PC-3 (cell line): ENCODE results near the gene SRRM3. TPM values are rescaled to one million over a fixed set of nuclear protein-coding genes. Genes with fewer than 3 reads are reported as not detected.

Experiments used
- ATAC-seq: fragments of 200-7000 bp; cut with Tn5 transposase; 2 replicates; pipeline ENCODE4 v1.9.1; 2020; ENCODE audit warnings: mild to moderate bottlenecking, moderate library complexity
- BruUV-seq: library from RNA; stranded (reverse); fragments of 400-500 nt; replicated peaks from 2 replicates; lab custom pipeline; 2021; lab: Mats Ljungman, UMichigan
- CTCF ChIA-PET: fragments of 300-600 bp; sonication (Branson Sonifier 250); formaldehyde crosslinking; loops from one replicate; lab custom pipeline; 2022; ENCODE audit warnings: antibody characterized with exemption; lab: Charles Lee
- POLR2A ChIA-PET: fragments of 300-600 bp; sonication (Branson Sonifier 250); formaldehyde crosslinking; loops from one replicate; lab custom pipeline; 2022; ENCODE audit warnings: antibody characterized with exemption; ENCODE audit not compliant: unreplicated experiment; lab: Charles Lee
- DNase-seq: peaks from one replicate; pipeline ENCODE4 v3.0.0-alpha.2; 2015
- H2AFZ ChIP-seq: fragments of 300-600 bp; sonication (generic); 2 replicates; pipeline ENCODE4 v1.6.0; 2016; ENCODE audit warnings: antibody characterized with exemption, low read length
- H3F3A ChIP-seq: fragments of 300-600 bp; sonication (generic); one replicate; pipeline ENCODE4 v1.6.0; 2017; ENCODE audit warnings: antibody characterized with exemption, low read length, control low read depth, mild to moderate bottlenecking; ENCODE audit not compliant: unreplicated experiment
- H3K27ac ChIP-seq: fragments of 300-600 bp; sonication (generic); 2 replicates; pipeline ENCODE4 v1.5.1; 2016; ENCODE audit warnings: mild to moderate bottlenecking, low read length
- H3K27me3 ChIP-seq: fragments of 300-600 bp; sonication (generic); 2 replicates; pipeline ENCODE4 v1.6.1; 2016; ENCODE audit warnings: low read length, mixed read lengths
- H3K36me3 ChIP-seq: fragments of 300-600 bp; sonication (generic); 2 replicates; pipeline ENCODE4 v1.6.1; 2016; ENCODE audit warnings: low read depth, mixed run types, low read length, mixed read lengths
- H3K4me1 ChIP-seq: fragments of 300-600 bp; sonication (generic); 2 replicates; pipeline ENCODE4 v1.5.1; 2016; ENCODE audit warnings: low read length; ENCODE audit not compliant: insufficient read depth
- H3K4me2 ChIP-seq: fragments of 300-600 bp; sonication (generic); 2 replicates; pipeline ENCODE4 v1.6.0; 2016; ENCODE audit warnings: low read length
- H3K4me3 ChIP-seq: fragments of 300-600 bp; sonication (generic); 2 replicates; pipeline ENCODE4 v1.5.1; 2016; ENCODE audit warnings: mild to moderate bottlenecking, low read length, mixed read lengths
- H3K79me2 ChIP-seq: fragments of 300-600 bp; sonication (generic); 2 replicates; pipeline ENCODE4 v1.6.1; 2017; ENCODE audit warnings: low read length, mixed read lengths
- H3K9ac ChIP-seq: fragments of 300-600 bp; sonication (generic); 2 replicates; pipeline ENCODE4 v1.6.0; 2016; ENCODE audit warnings: mild to moderate bottlenecking, low read length
- H3K9me2 ChIP-seq: fragments of 300-600 bp; sonication (generic); replicated peaks from 2 replicates; pipeline ENCODE4 v1.6.1; 2016; ENCODE audit warnings: mixed run types, low read length, mixed read lengths
- H3K9me3 ChIP-seq: fragments of 300-600 bp; sonication (generic); 2 replicates; pipeline ENCODE4 v1.6.1; 2016; ENCODE audit warnings: low read length, mixed read lengths
- H4K20me1 ChIP-seq: fragments of 300-600 bp; sonication (generic); 2 replicates; pipeline ENCODE4 v1.6.1; 2016; ENCODE audit warnings: low read length, mixed read lengths
- CTCF ChIP-seq: fragments of 300-600 bp; sonication (generic); conservative IDR thresholded peaks from 2 replicates; pipeline ENCODE4 v1.5.1; 2017; ENCODE audit warnings: antibody characterized with exemption, low read depth, mild to moderate bottlenecking, low read length
- EZH2 ChIP-seq: fragments of 300-600 bp; sonication (generic); IDR thresholded peaks from one replicate; pipeline ENCODE4 v1.6.1; 2017; ENCODE audit warnings: antibody characterized with exemption, mild to moderate bottlenecking, low read length; ENCODE audit not compliant: unreplicated experiment
- EZH2phosphoT487 ChIP-seq: fragments of 300-600 bp; sonication (generic); IDR thresholded peaks from 2 replicates; pipeline ENCODE4 v1.6.1; 2018; ENCODE audit warnings: mild to moderate bottlenecking, antibody characterized with exemption, low read length, borderline replicate concordance
- intact Hi-C: fragments of 100-400 bp; cut with micrococcal nuclease; formaldehyde crosslinking; loops from 2 replicates; pipeline ENCODE4 v1.9.0; 2023
- total RNA-seq: library from RNA; depleted of rRNA; stranded (reverse); fragments of >200 nt; gene quantifications from 2 replicates; pipeline ENCODE4 v1.2.3, GENCODE V29; 2014

SRRM3 gene
- total RNA-seq, 1 experiment from 2014 or later = 0.66 TPM

- H3K4me2 ChIP-seq = no peak overlapping the region
- peaks cover 19% of the 10 kb centered on the region for H3K27me3 ChIP-seq
- intact Hi-C loops = no loop called here
- H3K9me2 ChIP-seq = no peaks in the 10 kb centered on the region
- DNase-seq (no peak), ATAC-seq (peak; percentile 10; the same call in 1 of the 2 replicates)
- no peak overlapping the region for H3K27ac ChIP-seq
- no peaks in the 10 kb centered on the region for H3K79me2 ChIP-seq
- H3K36me3 ChIP-seq = no peaks in the 10 kb centered on the region
- POLR2A ChIA-PET = interaction anchor here (0.5 kb wide), 1 partner anchor 96 kb away, joined by 3 read pairs; no protein-coding TSS in a partner anchor
- H3K4me1 ChIP-seq = no peaks in the 10 kb centered on the region
- no TSS peak for BruUV-seq
- no peaks in the 10 kb centered on the region for H3F3A ChIP-seq
- TF ChIP-seq EZH2phosphoT487 (no peak), CTCF (no peak), EZH2 (no peak)
- no peaks in the 10 kb centered on the region for H4K20me1 ChIP-seq
- no peak overlapping the region for H2AFZ ChIP-seq
- CTCF ChIA-PET = no interaction called here
- H3K9ac ChIP-seq = no peak overlapping the region
- no peak overlapping the region for H3K4me3 ChIP-seq
- H3K9me3 ChIP-seq = no peaks in the 10 kb centered on the region
These were observed 76.8 kb downstream of the SRRM3 start for GRCh38 chr7:76278540-76278939.

GRCh38 chr7:76280408-76280807 lies 78.7 kb downstream of the SRRM3 start:
- Histone ChIP-seq H3K9ac (no peak overlapping the region), H4K20me1 (no peaks in the 10 kb centered on the region), H3F3A (no peaks in the 10 kb centered on the region), H3K4me2 (no peak overlapping the region), H3K79me2 (no peaks in the 10 kb centered on the region), H3K36me3 (no peaks in the 10 kb centered on the region), H3K27me3 (peaks cover 14% of the 10 kb centered on the region), H3K4me1 (no peaks in the 10 kb centered on the region), H3K4me3 (no peak overlapping the region), H2AFZ (no peak overlapping the region), H3K9me3 (no peaks in the 10 kb centered on the region), H3K27ac (no peak overlapping the region), H3K9me2 (no peaks in the 10 kb centered on the region)
- TF ChIP-seq CTCF = no peak
- TF ChIP-seq EZH2phosphoT487 = no peak
- TF ChIP-seq EZH2 = no peak
- ChIA-PET POLR2A (no interaction called here), CTCF (no interaction called here)
- DNase-seq = no peak
- intact Hi-C loops = no loop called here
- ATAC-seq = no peak
- no TSS peak for BruUV-seq

- peak overlapping the region; percentile 80 for H2AFZ ChIP-seq
- H3K79me2 ChIP-seq = no peaks in the 10 kb centered on the region
- no peaks in the 10 kb centered on the region for H3F3A ChIP-seq
- H3K9me2 ChIP-seq = no peaks in the 10 kb centered on the region
- H3K9me3 ChIP-seq = no peaks in the 10 kb centered on the region
- ATAC-seq = 0 out of 2 replicates have a peak, but pooled peaks have one; percentile 13
- H3K9ac ChIP-seq = no peak overlapping the region
- TF ChIP-seq EZH2 = peak; percentile 92
- no peak; the same call in 1 of the 2 replicates for TF ChIP-seq EZH2phosphoT487
- no peaks in the 10 kb centered on the region for H4K20me1 ChIP-seq
- no peak for DNase-seq
- H3K4me1 ChIP-seq = no peaks in the 10 kb centered on the region
- no peaks in the 10 kb centered on the region for H3K36me3 ChIP-seq
- CTCF ChIA-PET = no interaction called here
- POLR2A ChIA-PET = no interaction called here
- no TSS peak for BruUV-seq
- intact Hi-C loops = no loop called here
- H3K27ac ChIP-seq = no peak overlapping the region
- H3K4me3 ChIP-seq = peak overlapping the region; percentile 55
- peak overlapping the region; percentile 77 for H3K4me2 ChIP-seq
- peaks cover 14% of the 10 kb centered on the region for H3K27me3 ChIP-seq
These were observed 79.5 kb downstream of the SRRM3 start for GRCh38 chr7:76281006-76281705.
